Stomach (tissue), 9 donors: Measurements from ENCODE around the gene CCDC86. TPM values are rescaled to one million over a fixed set of nuclear protein-coding genes. Genes with fewer than 3 reads are reported as not detected.

Experiments
- DNase-seq, 2 donors: peaks; one replicate each; pipeline versions ENCODE4 v3.0.0 to v3.0.0-alpha.2; 2013 to 2019
- H3K27ac ChIP-seq, 5 donors: fragments of 200-600 bp in 4 of 5; sonication (generic) in 4 of 5; one replicate each; pipeline ENCODE4 v1.5.1; 2013 to 2019; ENCODE audit warnings: mild to moderate bottlenecking in 1 of 5, moderate library complexity in 1 of 5
- H3K27me3 ChIP-seq, 3 donors: fragments of 200-600 bp; sonication (generic); one replicate each; pipeline ENCODE4 v1.5.1; 2017 to 2019; ENCODE audit warnings: mixed run types in 1 of 3
- H3K36me3 ChIP-seq, 4 donors: fragments of 200-600 bp; sonication (generic); 1 replicate in 3 of 4; 2 replicates in 1 of 4; pipeline ENCODE4 v1.5.1; 2016 to 2019
- H3K4me1 ChIP-seq, 4 donors: fragments of 200-600 bp; sonication (generic); one replicate each; pipeline ENCODE4 v1.5.1; 2016 to 2019
- H3K4me3 ChIP-seq, 4 donors: fragments of 200-600 bp; sonication (generic) in 3 of 4; one replicate each; pipeline ENCODE4 v1.5.1; 2016 to 2019; ENCODE audit warnings: mild to moderate bottlenecking in 1 of 4
- H3K9me3 ChIP-seq, 4 donors: fragments of 200-600 bp; sonication (generic); one replicate each; pipeline ENCODE4 v1.5.1; 2016 to 2019
- CTCF ChIP-seq, 7 experiments: fragments of 450-650 bp in 4 of 7; fragments of 200-600 bp in 3 of 7; sonication (generic) in 3 of 7; IDR thresholded peaks; one replicate each; pipeline ENCODE4 v1.5.1; 2016 to 2019; ENCODE audit warnings: antibody characterized with exemption in 7 of 7, control low read depth in 2 of 7, mild to moderate bottlenecking in 1 of 7
- EP300 ChIP-seq: sonication (generic); formaldehyde crosslinking; IDR thresholded peaks from one replicate; pipeline ENCODE4 v1.6.1; 2017; ENCODE audit warnings: antibody characterized with exemption
- POLR2A ChIP-seq, 4 donors: fragments of 450-650 bp; IDR thresholded peaks; one replicate each; pipeline ENCODE4 v1.6.1; 2016; ENCODE audit warnings: antibody characterized with exemption in 4 of 4, control low read depth in 2 of 4, mild to moderate bottlenecking in 1 of 4, moderate library complexity in 1 of 4
- POLR2AphosphoS5 ChIP-seq, 3 donors: sonication (generic); formaldehyde crosslinking; IDR thresholded peaks; one replicate each; pipeline ENCODE4 v1.6.1; 2016; ENCODE audit warnings: antibody characterized with exemption in 3 of 3
- WGBS, 5 donors: extraction: QIAGEN DNeasy Blood & Tissue Kit in 3 of 5; methylation state at CpG; one replicate each; pipeline versions ENCODE4 v1.1.5 to v1.1.7; 2013 to 2018; 5-methylcytosine and 5-hydroxymethylcytosine counted together
- intact Hi-C: fragments of 100-400 bp; cut with DNase I; formaldehyde crosslinking; loops from one replicate; pipeline ENCODE4 v1.15.1; 2023; ENCODE audit warnings: low total_unique reads
- polyA plus RNA-seq, 3 donors: library from polyadenylated mRNA; stranded (reverse); fragments of 200-250 nt; gene quantifications; one replicate each; pipeline ENCODE4 v1.2.3, GENCODE V29; 2013
- total RNA-seq, 5 donors: library from RNA; depleted of rRNA; stranded (reverse); fragments of >200 nt; gene quantifications; one replicate each; pipeline versions ENCODE4 v1.1.0 to v1.2.3, GENCODE V29; 2014 to 2016
- donor health status: healthy with polysubstance abuse.
- donor health status: Bipolar disorder and iron deficiency.
- donor health status: healthy.

Gene CCDC86
- total and polyA plus RNA-seq, 8 donors = 7.0 to 37.9 (median 16.2) TPM

- H3K27ac ChIP-seq = peak overlapping the region; percentile 74 to 84 (median 81)
- peaks cover 11 to 27% (median 14%) of the 10 kb centered on the region in 4 donors for H3K4me1 ChIP-seq
- TF ChIP-seq CTCF (IDR thresholded peaks at IDR 0.05) (no peak), POLR2AphosphoS5 (IDR thresholded peaks at IDR 0.05) (no peak), POLR2A (IDR thresholded peaks at IDR 0.05) (no peak), EP300 (no peak)
- no peaks in the 10 kb centered on the region for H3K9me3 ChIP-seq
- peaks cover 29 to 51% (median 42%) of the 10 kb centered on the region in 4 donors for H3K36me3 ChIP-seq
- peak overlapping the region; percentile 32 to 45 (median 40) for H3K4me3 ChIP-seq
- DNase-seq = no peak
- peaks cover 0 to 11% (median 0%) of the 10 kb centered on the region in 3 donors for H3K27me3 ChIP-seq
- intact Hi-C loops = no loop called here
- 82 to 95% (median 85%) methylated on average over 38 to 68 of the region's 68 CpGs for WGBS, 5 donors
Observed at GRCh38 chr11:60852982-60853950, 11.4 kb downstream of the CCDC86 start.

GRCh38 chr11:60854140-60854846, 12.4 kb downstream of the CCDC86 start:
- TF ChIP-seq CTCF (IDR thresholded peaks at IDR 0.05) (no peak), POLR2A (IDR thresholded peaks at IDR 0.05) (no peak), POLR2AphosphoS5 (IDR thresholded peaks at IDR 0.05) (no peak), EP300 (no peak)
- peaks cover 0 to 11% (median 0%) of the 10 kb centered on the region in 3 donors for H3K27me3 ChIP-seq
- H3K36me3 ChIP-seq = peaks cover 21 to 41% (median 32%) of the 10 kb centered on the region in 4 donors
- intact Hi-C loops = no loop called here
- DNase-seq = no peak
- peak overlapping the region in 1 of 5 donors; percentile 56 for H3K27ac ChIP-seq
- peaks cover 11 to 27% (median 14%) of the 10 kb centered on the region in 4 donors for H3K4me1 ChIP-seq
- H3K4me3 ChIP-seq = peak overlapping the region; percentile 12 to 20 (median 18)
- WGBS, 5 donors = 59 to 81% (median 76%) methylated on average over 7 to 8 of the region's 8 CpGs
- no peaks in the 10 kb centered on the region for H3K9me3 ChIP-seq

GRCh38 chr11:60854847-60855725, 13.2 kb downstream of the CCDC86 start:
- WGBS, 5 donors = 37 to 55% (median 42%) methylated on average over 7 to 8 of the region's 8 CpGs
- Histone ChIP-seq H3K4me1 (peaks cover 11 to 27% (median 14%) of the 10 kb centered on the region in 4 donors), H3K27me3 (peaks cover 0 to 11% (median 0%) of the 10 kb centered on the region in 3 donors), H3K4me3 (peak overlapping the region; percentile 12 to 20 (median 18)), H3K27ac (peak overlapping the region in 4 of 5 donors; percentile 25 to 56 (median 34)), H3K36me3 (peaks cover 13 to 33% (median 24%) of the 10 kb centered on the region in 4 donors), H3K9me3 (no peaks in the 10 kb centered on the region)
- DNase-seq = no peak
- intact Hi-C loops = no loop called here
- no peak for TF ChIP-seq POLR2AphosphoS5 (IDR thresholded peaks at IDR 0.05)
- TF ChIP-seq CTCF (IDR thresholded peaks at IDR 0.05) = no peak
- no peak for TF ChIP-seq POLR2A (IDR thresholded peaks at IDR 0.05)
- TF ChIP-seq EP300 = no peak
